Measurements from ENCODE around the gene DSCAM.

- no peak for TF ChIP-seq CTCF (IDR thresholded peaks at IDR 0.05)
- TF ChIP-seq SP1 (CRISPR knock-in tag; conservative IDR thresholded peaks at IDR 0.05), result no peak
- TF ChIP-seq, protein P1, sequence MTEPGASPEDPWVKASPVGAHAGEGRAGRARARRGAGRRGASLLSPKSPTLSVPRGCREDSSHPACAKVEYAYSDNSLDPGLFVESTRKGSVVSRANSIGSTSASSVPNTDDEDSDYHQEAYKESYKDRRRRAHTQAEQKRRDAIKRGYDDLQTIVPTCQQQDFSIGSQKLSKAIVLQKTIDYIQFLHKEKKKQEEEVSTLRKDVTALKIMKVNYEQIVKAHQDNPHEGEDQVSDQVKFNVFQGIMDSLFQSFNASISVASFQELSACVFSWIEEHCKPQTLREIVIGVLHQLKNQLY (CRISPR knock-in tag; IDR thresholded peaks at IDR 0.05), result no peak
- TF ChIP-seq, protein P2, sequence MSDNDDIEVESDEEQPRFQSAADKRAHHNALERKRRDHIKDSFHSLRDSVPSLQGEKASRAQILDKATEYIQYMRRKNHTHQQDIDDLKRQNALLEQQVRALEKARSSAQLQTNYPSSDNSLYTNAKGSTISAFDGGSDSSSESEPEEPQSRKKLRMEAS (CRISPR knock-in tag; IDR thresholded peaks at IDR 0.05), result no peak
- TF ChIP-seq KAT7 (CRISPR knock-in tag; IDR thresholded peaks at IDR 0.05; ENCODE audit: borderline replicate concordance), result no peak
- no peak for TF ChIP-seq ATF1 (CRISPR knock-in tag; IDR thresholded peaks at IDR 0.05)
- TF ChIP-seq, protein P3, sequence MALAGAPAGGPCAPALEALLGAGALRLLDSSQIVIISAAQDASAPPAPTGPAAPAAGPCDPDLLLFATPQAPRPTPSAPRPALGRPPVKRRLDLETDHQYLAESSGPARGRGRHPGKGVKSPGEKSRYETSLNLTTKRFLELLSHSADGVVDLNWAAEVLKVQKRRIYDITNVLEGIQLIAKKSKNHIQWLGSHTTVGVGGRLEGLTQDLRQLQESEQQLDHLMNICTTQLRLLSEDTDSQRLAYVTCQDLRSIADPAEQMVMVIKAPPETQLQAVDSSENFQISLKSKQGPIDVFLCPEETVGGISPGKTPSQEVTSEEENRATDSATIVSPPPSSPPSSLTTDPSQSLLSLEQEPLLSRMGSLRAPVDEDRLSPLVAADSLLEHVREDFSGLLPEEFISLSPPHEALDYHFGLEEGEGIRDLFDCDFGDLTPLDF (CRISPR knock-in tag; IDR thresholded peaks at IDR 0.05), result no peak
- no peak for TF ChIP-seq RELA (CRISPR knock-in tag; IDR thresholded peaks at IDR 0.05; ENCODE audit: borderline replicate concordance)
- TF ChIP-seq USF2 (CRISPR knock-in tag; IDR thresholded peaks at IDR 0.05), result no peak
- TF ChIP-seq ZBTB43 (CRISPR knock-in tag; IDR thresholded peaks at IDR 0.05), result no peak
- no peak for TF ChIP-seq MYBL2 (CRISPR knock-in tag; IDR thresholded peaks at IDR 0.05)
- no peak for TF ChIP-seq ZNF138 (CRISPR knock-in tag; conservative IDR thresholded peaks at IDR 0.05)
- no peak for TF ChIP-seq ZNF416 (CRISPR knock-in tag; IDR thresholded peaks at IDR 0.05)
- no peak for TF ChIP-seq JUN (CRISPR knock-in tag; IDR thresholded peaks at IDR 0.05)
Measured at GRCh38 chr21:40187244-40187643, 659.7 kb downstream of the DSCAM start.
